HT1080 (cell line): ENCODE measurements around the gene SRP54. TPM values are rescaled to one million over a fixed set of nuclear protein-coding genes. Genes with fewer than 3 reads are reported as not detected.
"Not testable (repeated sequence)": the region's sequence is repeated elsewhere in the genome, so short reads cannot be mapped to it uniquely, and the experiment has no call there.

Source experiments
- DNase-seq: peaks from one replicate; pipeline ENCODE4 v3.0.0-alpha.2; 2015; ENCODE audit warnings: low read depth
- total RNA-seq: library from RNA; depleted of rRNA; stranded (reverse); fragments of >200 nt; shearing (Covaris generic); gene quantifications from 2 replicates; pipeline ENCODE4 v1.2.3, GENCODE V29; 2014

SRP54 gene
- total RNA-seq, 1 experiment from 2014 or later: 66.1 TPM

DNA sequence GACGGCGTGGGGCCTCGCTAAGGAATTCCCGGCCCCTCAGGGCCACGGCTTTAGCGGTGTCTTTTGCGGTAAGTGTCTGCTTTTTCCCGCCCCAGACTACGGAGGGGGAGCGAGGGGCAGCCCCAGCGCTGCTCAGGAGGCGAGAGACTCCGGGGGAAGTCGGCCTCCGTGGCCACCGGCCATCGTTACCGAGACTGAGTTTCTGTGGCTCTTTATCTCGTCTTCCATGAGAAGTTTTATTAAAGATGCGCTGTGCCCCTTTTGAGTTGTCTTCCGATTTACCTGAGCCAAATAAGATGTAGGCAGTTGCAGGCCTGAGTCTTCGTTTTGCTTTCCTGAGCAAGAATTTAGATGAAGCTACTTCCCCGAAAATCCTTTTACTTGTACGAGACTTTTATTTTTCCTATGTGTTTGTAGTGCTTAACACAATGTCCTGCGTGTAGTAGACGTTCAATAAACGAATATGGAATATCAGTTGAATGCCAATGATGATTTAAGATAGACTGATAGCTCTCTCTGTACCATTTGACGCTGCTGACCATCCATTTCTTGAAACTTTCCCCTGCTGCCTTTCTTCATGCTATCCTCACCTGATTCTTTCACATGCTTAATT, 462 bp downstream of the SRP54 start:
- DNase-seq: no peak

DNA sequence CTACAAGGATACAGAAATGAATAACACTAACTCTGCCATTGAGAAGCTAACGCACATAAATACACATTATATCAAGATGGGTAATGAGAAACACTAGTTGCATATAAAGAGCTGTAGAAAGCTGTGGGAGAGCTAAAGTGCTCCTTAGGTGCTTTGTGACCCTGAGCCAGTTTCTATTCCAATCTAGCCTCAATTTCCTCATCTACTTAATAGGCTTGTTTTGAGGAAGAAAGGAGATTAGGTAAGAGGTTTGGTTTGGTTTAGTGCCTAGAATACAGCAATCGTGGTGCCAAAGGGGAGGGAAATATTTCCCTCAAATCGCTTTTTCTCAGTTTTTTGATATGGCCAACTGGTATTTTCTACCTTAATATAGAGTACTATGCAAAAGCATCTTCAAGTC, 994 bp downstream of the SRP54 start:
- DNase-seq: no peak

DNA sequence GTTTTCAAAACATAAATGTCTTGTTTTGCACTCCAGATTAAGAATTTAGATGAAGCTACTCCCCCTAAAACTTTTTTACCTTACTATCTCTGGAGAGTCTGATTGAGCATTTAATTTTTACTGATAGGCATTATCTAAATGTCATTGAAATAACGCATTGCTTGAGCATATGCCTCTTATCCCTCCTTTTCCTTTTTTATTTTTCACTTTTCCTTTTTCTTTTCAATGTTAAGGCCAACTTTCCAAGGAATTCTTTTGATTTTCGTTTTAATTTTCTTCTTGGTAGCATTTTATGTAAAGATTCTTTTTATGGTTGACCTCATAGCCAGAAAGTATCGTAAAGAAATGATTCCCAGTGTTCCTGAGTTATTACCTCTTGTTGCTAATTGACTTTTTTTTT, 2.9 kb downstream of the SRP54 start:
- DNase-seq: no peak

DNA sequence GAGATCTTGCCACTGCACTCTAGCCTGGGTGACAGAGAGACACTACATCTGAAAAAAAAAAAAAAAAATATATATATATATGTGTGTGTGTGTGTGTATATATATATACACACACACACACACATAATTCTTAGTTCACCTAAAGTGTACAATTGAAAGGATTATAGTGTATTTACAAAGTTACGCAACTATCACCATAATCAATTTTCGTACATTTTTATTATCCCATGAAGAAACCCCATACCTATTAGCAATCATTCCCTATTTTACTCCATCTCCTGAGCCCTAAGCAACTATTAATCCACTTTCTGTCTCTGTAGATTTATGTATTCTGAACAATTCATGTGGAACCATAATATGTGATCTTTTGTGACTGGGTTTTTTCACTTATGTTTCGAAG, 4.4 kb downstream of the SRP54 start:
- DNase-seq: no peak

DNA sequence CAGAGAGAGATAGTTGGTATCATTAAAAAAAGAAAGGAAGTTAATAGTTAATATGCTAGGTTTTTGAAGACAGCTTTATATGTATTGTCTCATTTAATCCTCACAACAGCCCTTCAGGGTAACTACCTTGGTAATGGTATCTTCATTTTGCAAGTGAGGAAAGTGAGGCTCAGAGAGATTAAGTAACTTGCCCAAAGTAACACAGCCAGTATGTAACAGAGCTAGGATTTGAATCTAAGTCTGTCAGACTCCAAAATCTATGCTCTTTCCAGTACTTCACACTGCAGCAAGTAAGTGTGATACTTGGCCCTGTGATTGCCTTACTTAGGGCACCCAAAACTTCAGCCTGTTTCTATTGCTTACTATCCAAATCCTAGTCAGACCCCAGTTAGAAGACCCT, 7.0 kb downstream of the SRP54 start:
- DNase-seq: no peak

GRCh38 chr14:34993426-34993825, 10.6 kb downstream of the SRP54 start:
- no peak for DNase-seq

DNA sequence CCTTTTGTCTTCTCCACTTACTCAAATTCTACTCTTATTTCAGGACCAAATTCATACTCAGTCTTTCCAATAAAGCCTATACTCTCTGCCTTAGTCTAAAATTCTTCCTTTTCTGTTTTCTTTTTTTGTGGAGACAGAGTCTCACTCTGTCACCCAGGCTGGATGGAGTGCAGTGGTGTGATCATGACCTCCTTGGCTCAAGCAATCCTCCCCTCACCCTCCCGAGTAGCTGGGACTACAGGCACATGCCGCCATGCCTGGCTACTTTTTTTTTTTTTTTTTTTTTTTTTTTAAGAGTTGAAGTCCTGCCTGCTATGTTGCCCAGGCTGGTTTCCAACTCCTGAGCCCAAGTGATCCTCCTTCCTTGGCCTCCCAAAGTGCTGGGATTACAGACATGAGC, 11.9 kb downstream of the SRP54 start:
- DNase-seq: no peak

DNA sequence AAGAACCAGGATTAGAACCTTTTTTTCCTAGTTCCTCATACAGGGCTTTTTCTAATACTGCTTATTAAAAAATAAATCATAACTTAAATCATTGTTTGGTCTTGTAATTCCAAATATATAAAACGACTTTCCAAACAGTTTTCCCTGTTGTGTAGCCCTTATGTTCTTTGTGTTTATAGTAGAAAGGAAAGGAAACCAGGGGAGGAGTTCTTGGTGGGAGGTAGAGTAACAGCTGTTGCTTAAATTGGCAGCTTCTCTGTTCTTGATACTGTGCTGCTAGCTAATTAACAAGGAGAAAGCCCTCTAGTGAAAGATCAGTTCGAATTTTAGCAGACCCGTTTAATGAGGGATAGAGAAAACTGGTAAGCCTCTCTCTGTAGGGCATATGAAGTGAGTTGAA, 15.0 kb downstream of the SRP54 start:
- DNase-seq: no peak

DNA sequence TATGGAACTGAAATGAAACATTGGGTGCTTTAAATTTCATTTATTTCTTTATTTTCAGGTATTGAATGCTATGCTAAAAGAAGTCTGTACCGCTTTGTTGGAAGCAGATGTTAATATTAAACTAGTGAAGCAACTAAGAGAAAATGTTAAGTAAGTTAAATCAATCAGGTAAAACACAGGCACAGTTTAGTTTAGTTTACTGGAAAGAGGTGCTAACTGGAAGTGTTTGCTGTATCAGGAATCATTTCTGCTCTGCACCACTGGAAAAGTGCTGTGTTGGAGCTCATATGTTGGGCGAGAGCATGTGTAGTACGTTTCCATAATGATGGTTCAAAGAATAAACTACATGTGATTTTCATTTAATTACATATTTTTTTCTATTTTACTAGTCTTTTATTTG, 16.7 kb downstream of the SRP54 start:
- DNase-seq: no peak

DNA sequence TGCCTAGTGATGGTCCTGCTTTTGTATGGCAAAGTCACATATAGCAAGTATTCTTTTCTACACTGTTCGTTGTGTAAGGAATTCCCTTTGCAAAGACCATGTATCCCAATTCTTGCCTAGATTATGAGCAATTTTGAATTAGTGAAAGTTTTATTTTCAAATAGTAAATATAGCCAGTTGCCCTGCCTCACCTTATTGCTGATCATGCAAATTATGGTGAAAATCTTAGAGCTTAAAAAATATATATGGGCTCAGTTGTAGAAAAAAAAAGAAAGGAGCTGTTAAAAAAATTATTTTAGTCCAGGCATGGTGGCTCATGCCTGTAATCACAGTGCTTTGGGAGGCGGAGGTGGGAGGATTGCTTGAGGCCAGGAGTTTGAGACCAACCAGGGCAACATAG, 18.8 kb downstream of the SRP54 start:
- DNase-seq: no peak

DNA sequence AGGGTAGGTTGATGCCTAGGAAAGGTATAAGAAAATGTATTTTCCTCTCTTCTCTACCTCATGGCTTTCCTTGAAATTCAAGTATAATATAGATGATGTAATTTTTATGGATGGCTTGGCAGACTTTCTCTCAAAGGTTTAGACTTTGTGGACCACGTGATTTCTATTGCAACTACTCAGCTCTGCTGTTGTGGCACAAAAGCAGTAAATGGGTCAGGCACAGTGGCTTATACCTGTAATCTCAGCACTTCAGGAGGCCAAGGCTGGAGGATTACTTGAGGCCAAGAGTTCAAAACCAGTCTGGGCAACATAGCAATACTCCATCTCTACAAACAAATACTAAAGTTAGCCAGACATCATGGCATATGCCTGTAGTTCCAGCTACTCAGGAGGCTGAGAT, 22.0 kb downstream of the SRP54 start:
- DNase-seq: no peak

DNA sequence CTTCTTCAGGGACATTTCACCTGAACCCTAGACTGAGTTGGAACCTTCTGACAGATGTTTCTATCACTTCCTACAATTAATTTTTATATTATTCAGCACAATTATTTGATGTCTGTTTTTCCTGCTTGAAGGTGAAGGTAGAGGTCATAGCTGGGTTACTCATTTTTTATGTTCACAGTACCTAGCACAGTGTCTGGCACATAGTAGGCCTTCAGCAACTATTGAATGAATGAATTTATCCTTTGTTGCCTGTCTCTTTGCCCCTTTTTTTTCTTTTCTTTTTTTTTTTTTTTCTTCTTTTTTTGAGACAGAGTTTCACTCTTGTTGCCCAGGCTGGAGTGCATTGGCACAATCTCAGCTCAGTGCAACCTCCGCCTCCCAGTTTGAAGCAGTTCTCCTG, 33.8 kb downstream of the SRP54 start:
- DNase-seq: no peak

- no peak for DNase-seq
Observed at GRCh38 chr14:35020713-35021112, 37.9 kb downstream of the SRP54 start.

GRCh38 chr14:35028435-35028834, 45.6 kb downstream of the SRP54 start:
- no peak for DNase-seq

DNA sequence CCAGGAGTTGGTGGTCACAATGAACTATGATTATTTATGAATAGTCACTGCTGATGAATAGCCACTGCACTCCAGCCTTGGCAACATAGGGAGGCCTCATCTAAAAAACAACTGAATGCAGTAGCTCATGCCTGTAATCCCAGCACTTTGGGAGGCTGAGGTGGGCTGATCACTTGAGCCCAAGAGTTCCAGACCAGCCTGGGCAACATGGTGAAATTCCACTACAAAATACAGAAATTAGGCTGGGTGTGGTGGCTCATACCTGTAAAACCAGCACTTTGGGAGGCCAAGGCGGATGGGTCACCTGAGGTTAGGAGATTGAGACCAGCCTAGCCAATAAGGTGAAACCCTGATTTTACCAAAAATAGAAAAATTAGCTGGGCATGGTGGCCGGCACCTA, 49.8 kb downstream of the SRP54 start:
- no peak for DNase-seq

DNA sequence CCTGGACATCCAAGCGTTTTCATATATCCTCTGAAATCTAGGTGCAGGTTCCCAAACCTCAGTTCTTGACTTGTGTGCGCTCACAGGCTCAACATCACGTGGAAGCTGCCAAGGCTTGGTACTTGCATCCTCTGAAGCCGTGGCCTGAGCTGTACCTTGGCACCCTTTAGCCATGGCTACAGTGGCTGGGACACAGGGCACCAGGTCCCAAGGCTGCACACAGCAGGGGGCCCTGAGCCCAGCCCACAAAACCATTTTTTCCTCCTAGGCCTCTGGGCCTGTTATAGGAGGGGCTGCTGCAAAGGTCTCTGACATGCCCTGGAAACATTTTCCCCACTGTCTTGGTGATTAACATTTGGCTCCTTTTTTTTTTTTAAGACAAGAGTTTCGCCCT, 51.6 kb downstream of the SRP54 start:
- no peak for DNase-seq

GRCh38 chr14:35034944-35035554, 52.3 kb downstream of the SRP54 start:
- not testable (repeated sequence) for DNase-seq

DNA sequence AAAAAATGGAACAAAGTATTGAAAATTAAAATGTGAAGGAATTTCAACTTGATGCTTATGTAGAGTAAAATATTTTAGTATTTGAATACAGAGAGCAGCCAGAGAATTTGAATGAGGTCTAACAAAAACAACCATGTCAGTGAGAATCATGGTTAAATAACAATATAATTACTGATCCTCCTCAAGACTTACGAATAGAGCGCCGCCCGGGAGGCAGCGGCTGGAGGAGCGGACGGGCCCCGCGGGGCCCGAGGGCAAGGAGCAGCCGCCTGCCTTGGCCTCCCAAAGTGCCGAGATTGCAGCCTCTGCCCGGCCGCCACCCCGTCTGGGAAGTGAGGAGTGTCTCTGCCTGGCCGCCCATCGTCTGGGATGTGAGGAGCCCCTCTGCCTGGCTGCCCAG, 55.5 kb downstream of the SRP54 start:
- not testable (repeated sequence) for DNase-seq

- DNase-seq: no peak
Observed at GRCh38 chr14:35042632-35043031, 59.8 kb downstream of the SRP54 start.

DNA sequence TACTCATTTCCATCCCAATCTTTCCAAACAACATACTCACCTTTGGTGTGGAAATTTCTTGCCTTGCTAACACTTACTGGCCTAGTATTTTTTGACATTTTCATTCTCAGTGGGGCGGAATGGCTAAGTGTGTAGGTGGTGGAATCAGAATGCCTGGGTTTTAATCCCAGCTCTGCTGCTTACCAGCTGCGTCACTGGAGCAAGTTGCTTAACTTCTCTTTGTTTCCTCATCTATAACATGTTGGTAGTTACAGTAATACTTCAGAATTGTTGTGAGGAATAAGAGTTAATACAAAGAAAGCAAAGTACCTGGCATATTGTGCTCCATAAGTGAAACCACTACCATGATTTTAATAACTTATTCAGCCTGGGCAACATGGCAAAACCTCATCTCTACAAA, 60.3 kb downstream of the SRP54 start:
- DNase-seq: no peak

DNA sequence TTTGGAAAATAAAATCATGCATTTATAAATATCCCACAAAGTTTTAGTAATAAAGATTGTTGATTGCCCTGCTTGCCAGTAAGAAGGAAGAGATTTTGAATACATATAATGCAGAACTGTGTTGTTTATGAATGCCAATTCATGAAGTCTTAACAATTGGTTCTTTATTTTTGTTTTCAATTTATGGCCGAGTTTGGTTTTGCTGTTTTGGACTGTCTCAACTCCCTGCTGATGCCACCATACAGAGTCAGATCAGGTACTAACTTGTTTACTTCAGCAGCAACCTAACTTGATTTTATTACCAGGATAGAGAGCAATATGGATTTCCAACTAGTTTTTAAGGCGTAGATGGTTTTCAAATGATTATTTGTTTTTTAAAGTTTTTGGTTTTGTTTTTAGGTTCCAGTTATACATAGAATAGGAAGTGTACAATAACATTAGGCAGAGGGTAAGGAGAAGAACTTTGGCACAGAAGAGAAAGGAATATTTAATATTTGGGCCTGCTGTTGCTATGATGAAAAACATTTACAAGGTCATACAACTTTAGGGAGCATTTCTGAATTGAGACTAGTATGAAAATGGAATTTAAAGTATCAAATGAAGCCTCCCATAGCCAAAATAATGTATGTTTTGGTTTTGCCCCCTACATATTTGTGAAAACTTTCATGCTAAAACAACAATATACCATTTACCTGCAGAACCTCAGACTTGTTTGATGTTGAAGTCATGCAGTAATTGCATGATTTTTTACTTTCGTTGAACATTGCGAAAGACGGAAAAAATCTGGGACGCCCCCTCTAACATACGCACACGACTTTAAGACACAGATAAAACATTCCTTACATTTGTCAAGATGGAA, 62.4 kb downstream of the SRP54 start:
- no peak for DNase-seq

DNA sequence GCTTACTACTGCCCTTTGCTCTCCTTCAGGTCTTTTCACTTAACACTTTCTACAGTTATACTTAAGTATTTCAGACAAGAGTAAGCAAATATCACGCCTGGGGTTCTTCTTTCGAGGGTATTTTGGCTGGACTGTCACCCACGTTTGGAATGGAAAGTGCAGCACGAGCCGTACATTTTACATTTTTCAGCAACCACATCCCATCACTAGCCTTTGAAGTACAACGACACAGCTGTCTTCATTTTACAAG, 62.9 kb downstream of the SRP54 start:
- DNase-seq: no peak
